ENCODE results near the gene CAPG.
A peak's percentile ranks its signal among the peaks of the same experiment; 100 is the strongest.
"Not testable (repeated sequence)": the region's sequence is repeated elsewhere in the genome, so short reads cannot be mapped to it uniquely, and the experiment has no call there.

CAPG gene

GRCh38 chr2:85409845-85410583, at the start of gene CAPG:
CAPG (minus strand) TSS chr2:85410366; CDS start chr2:85402145, 8,221 bp downstream.
- DNase-seq: no peak

GRCh38 chr2:85459771-85460170, 49.6 kb upstream of the CAPG start:
- no peak for DNase-seq

- no peak for DNase-seq
Measured at GRCh38 chr2:85458601-85459563, 48.7 kb upstream of the CAPG start.

- peak in 1 of 3 experiments; percentile 7 for DNase-seq
Measured at GRCh38 chr2:85457877-85458316, 47.7 kb upstream of the CAPG start.

- no peak for DNase-seq
Measured at GRCh38 chr2:85457043-85457442, 46.9 kb upstream of the CAPG start.

- no peak for DNase-seq
Measured at GRCh38 chr2:85455552-85456090, 45.5 kb upstream of the CAPG start.

GRCh38 chr2:85453571-85453970, 43.4 kb upstream of the CAPG start:
- DNase-seq: no peak

- no peak for DNase-seq
Measured at GRCh38 chr2:85452237-85452636, 42.1 kb upstream of the CAPG start.

GRCh38 chr2:85449214-85449588, 39.0 kb upstream of the CAPG start:
- DNase-seq: no peak

- DNase-seq: no peak
Measured at GRCh38 chr2:85448461-85449213, 38.5 kb upstream of the CAPG start.

- DNase-seq: no peak
Measured at GRCh38 chr2:85447222-85447585, 37.0 kb upstream of the CAPG start.

GRCh38 chr2:85446296-85447221, 36.4 kb upstream of the CAPG start:
- DNase-seq: no peak

- peak in 1 of 3 experiments; percentile 1 for DNase-seq
Measured at GRCh38 chr2:85445316-85446295, 35.4 kb upstream of the CAPG start.

- DNase-seq: no peak
Measured at GRCh38 chr2:85444629-85445172, 34.5 kb upstream of the CAPG start.

GRCh38 chr2:85441864-85442263, 31.7 kb upstream of the CAPG start:
- DNase-seq: no peak

GRCh38 chr2:85440729-85441128, 30.6 kb upstream of the CAPG start:
- DNase-seq: no peak

GRCh38 chr2:85439986-85440385, 29.8 kb upstream of the CAPG start:
- DNase-seq: no peak

GRCh38 chr2:85439569-85439968, 29.4 kb upstream of the CAPG start:
- DNase-seq: not testable (repeated sequence)

- DNase-seq: no peak
Measured at GRCh38 chr2:85439025-85439472, 28.9 kb upstream of the CAPG start.

All from NCI-H1417 (cell line).